Parathyroid adenoma (tissue), 2 donors: ENCODE measurements around the gene ABLIM2.

Source experiments
- H2AFZ ChIP-seq: fragments of 300-600 bp; sonication (generic); one replicate; pipeline ENCODE4 v1.7.0; 2017; ENCODE audit warnings: antibody characterized with exemption, mild to moderate bottlenecking
- H3K27ac ChIP-seq: fragments of 300-600 bp; sonication (generic); one replicate; pipeline ENCODE4 v1.7.0; 2017
- H3K27me3 ChIP-seq: fragments of 300-600 bp; sonication (generic); one replicate; pipeline ENCODE4 v1.7.0; 2017; ENCODE audit warnings: low read length; ENCODE audit not compliant: control insufficient read depth, insufficient read depth
- H3K36me3 ChIP-seq: fragments of 300-600 bp; sonication (generic); one replicate; pipeline ENCODE4 v1.7.0; 2017; ENCODE audit warnings: low read length; ENCODE audit not compliant: control insufficient read depth, insufficient read depth
- H3K4me1 ChIP-seq: fragments of 300-600 bp; sonication (generic); one replicate; pipeline ENCODE4 v1.7.0; 2017; ENCODE audit warnings: control low read depth
- H3K4me2 ChIP-seq: fragments of 300-600 bp; sonication (generic); one replicate; pipeline ENCODE4 v1.7.0; 2017; ENCODE audit warnings: low read length
- H3K4me3 ChIP-seq: fragments of 300-600 bp; sonication (generic); one replicate; pipeline ENCODE4 v1.7.0; 2017; ENCODE audit warnings: low read depth, low read length
- H3K79me2 ChIP-seq: fragments of 300-600 bp; sonication (generic); one replicate; pipeline ENCODE4 v1.7.0; 2017; ENCODE audit warnings: control low read depth
- H3K9ac ChIP-seq: fragments of 300-600 bp; sonication (generic); one replicate; pipeline ENCODE4 v1.7.0; 2017; ENCODE audit warnings: mild to moderate bottlenecking
- H3K9me3 ChIP-seq: fragments of 300-600 bp; sonication (generic); one replicate; pipeline ENCODE4 v1.7.0; 2017; ENCODE audit warnings: low read length; ENCODE audit not compliant: control insufficient read depth
- CTCF ChIP-seq: fragments of 300-600 bp; sonication (generic); IDR thresholded peaks from one replicate; pipeline ENCODE4 v1.7.0; 2017; ENCODE audit warnings: antibody characterized with exemption, mild to moderate bottlenecking
- donor health status: primary hyperparathyroidism.

ABLIM2 gene

GRCh38 chr4:8133897-8134563 lies 24.6 kb downstream of the ABLIM2 start:
- H3K4me2 ChIP-seq = no peak overlapping the region
- no peak overlapping the region for H3K4me3 ChIP-seq
- H3K27me3 ChIP-seq = no peaks in the 10 kb centered on the region
- no peak overlapping the region for H2AFZ ChIP-seq
- H3K9ac ChIP-seq = no peak overlapping the region
- H3K4me1 ChIP-seq = peaks cover 10% of the 10 kb centered on the region
- H3K79me2 ChIP-seq = no peaks in the 10 kb centered on the region
- no peak for TF ChIP-seq CTCF
- no peaks in the 10 kb centered on the region for H3K36me3 ChIP-seq
- no peak overlapping the region for H3K27ac ChIP-seq
- H3K9me3 ChIP-seq = no peaks in the 10 kb centered on the region

- no peak for TF ChIP-seq CTCF
- Histone ChIP-seq H3K9me3 (no peaks in the 10 kb centered on the region), H3K4me1 (peaks cover 10% of the 10 kb centered on the region), H2AFZ (no peak overlapping the region), H3K79me2 (no peaks in the 10 kb centered on the region), H3K27me3 (no peaks in the 10 kb centered on the region), H3K4me2 (no peak overlapping the region), H3K9ac (no peak overlapping the region), H3K4me3 (no peak overlapping the region), H3K27ac (no peak overlapping the region), H3K36me3 (no peaks in the 10 kb centered on the region)
Measured at GRCh38 chr4:8132947-8133705, 25.5 kb downstream of the ABLIM2 start.

- peaks cover 10% of the 10 kb centered on the region for H3K4me1 ChIP-seq
- H3K27me3 ChIP-seq = no peaks in the 10 kb centered on the region
- H3K79me2 ChIP-seq = no peaks in the 10 kb centered on the region
- no peaks in the 10 kb centered on the region for H3K36me3 ChIP-seq
- no peak for TF ChIP-seq CTCF
- H3K9me3 ChIP-seq = no peaks in the 10 kb centered on the region
- H2AFZ ChIP-seq = no peak overlapping the region
- H3K4me2 ChIP-seq = no peak overlapping the region
- H3K9ac ChIP-seq = no peak overlapping the region
- H3K4me3 ChIP-seq = no peak overlapping the region
- peak overlapping the region; percentile 56 for H3K27ac ChIP-seq
Measured at GRCh38 chr4:8132400-8132799, 26.2 kb downstream of the ABLIM2 start.

GRCh38 chr4:8131826-8132225 lies 26.8 kb downstream of the ABLIM2 start:
- Histone ChIP-seq H3K9ac (no peak overlapping the region), H3K27me3 (no peaks in the 10 kb centered on the region), H3K36me3 (no peaks in the 10 kb centered on the region), H3K4me1 (peaks cover 10% of the 10 kb centered on the region), H3K4me3 (no peak overlapping the region), H2AFZ (no peak overlapping the region), H3K27ac (peak overlapping the region; percentile 56), H3K9me3 (no peaks in the 10 kb centered on the region), H3K79me2 (no peaks in the 10 kb centered on the region), H3K4me2 (no peak overlapping the region)
- TF ChIP-seq CTCF = no peak

GRCh38 chr4:8131210-8131609 lies 27.4 kb downstream of the ABLIM2 start:
- TF ChIP-seq CTCF = no peak
- no peak overlapping the region for H3K4me2 ChIP-seq
- H3K4me1 ChIP-seq = peaks cover 10% of the 10 kb centered on the region
- no peak overlapping the region for H3K27ac ChIP-seq
- no peaks in the 10 kb centered on the region for H3K79me2 ChIP-seq
- no peaks in the 10 kb centered on the region for H3K27me3 ChIP-seq
- H2AFZ ChIP-seq = no peak overlapping the region
- H3K4me3 ChIP-seq = no peak overlapping the region
- no peaks in the 10 kb centered on the region for H3K36me3 ChIP-seq
- no peak overlapping the region for H3K9ac ChIP-seq
- no peaks in the 10 kb centered on the region for H3K9me3 ChIP-seq
